ENCODE data around the gene DHRS4L2.
"Not testable (repeated sequence)": the region's sequence is repeated elsewhere in the genome, so short reads cannot be mapped to it uniquely, and the experiment has no call there.

Gene DHRS4L2

DNA sequence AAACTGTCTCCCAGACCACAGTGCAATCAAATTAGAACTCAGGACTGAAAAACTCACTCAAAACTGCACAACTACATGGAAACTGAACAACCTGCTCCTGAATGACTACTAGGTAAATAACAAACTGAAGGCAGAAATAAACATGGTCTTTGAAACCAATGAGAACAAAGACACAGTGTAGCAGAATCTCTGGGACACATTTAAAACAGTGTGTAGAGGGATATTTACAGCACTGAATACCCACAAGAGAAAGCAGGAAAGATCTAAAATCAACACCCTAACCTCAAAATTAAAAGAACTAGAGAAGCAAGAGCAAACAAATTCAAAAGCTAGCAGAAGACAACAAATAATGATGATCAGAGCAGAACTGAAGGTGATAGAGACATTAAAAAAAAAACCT is 14.7 kb upstream of the DHRS4L2 start:
- not testable (repeated sequence) for DNase-seq

DNA sequence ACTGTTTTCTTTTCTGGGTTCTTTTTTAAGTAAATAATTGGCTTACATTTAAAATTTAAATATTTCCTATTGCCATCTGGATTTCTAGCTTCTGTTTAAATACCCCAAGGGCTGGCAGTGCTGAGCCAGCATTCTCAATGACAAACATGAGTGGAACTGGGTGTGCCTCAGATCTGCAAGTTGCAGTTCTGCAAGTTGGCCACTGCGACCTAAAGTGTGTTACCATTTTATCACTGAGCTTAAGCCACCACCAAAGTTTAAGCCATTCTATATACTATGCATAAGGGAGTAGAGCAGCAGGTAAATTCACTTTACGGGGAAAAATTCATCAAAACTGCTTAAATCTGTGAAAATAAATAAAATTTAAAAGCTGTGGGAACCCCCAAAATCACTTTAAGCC is 11.5 kb upstream of the DHRS4L2 start:
- DNase-seq = not testable (repeated sequence)

DNA sequence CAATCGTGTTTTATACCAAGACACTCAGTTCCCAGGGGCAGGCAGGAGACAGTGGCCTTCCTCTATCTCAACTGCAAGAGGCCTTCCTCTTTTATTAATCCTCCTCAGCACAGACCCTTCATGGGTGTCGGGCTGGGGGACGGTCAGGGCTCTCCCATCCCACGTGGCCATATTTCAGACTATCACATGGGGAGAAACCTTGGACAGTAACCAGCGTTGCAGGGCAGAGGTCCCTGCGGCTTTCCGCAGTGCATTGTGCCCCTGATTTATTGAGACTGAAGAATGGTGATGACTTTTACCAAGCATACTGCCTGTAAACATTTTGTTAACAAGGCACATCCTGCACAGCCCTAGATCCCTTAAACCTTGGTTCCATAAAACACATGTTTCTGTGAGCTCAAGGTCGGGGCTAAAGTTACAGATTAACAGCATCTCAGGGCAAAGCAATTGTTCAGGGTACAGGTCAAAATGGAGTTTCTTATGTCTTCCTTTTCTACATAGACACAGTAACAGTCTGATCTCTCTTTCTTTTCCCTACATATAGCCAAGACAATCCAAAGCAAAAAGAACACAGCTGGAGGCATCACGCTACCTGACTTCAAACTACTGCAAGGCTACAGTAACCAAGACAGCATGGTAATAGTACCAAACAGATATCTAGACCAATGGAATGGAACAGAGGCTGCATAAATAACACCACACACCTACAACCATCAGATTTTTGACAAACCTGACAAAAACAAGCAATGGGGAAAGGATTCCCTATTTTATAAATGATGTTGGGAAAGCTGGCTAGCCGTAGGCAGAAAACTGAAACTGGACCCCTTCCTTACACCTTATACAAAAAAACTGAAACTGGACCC is 6.5 kb upstream of the DHRS4L2 start:
- not testable (repeated sequence) for DNase-seq

DNA sequence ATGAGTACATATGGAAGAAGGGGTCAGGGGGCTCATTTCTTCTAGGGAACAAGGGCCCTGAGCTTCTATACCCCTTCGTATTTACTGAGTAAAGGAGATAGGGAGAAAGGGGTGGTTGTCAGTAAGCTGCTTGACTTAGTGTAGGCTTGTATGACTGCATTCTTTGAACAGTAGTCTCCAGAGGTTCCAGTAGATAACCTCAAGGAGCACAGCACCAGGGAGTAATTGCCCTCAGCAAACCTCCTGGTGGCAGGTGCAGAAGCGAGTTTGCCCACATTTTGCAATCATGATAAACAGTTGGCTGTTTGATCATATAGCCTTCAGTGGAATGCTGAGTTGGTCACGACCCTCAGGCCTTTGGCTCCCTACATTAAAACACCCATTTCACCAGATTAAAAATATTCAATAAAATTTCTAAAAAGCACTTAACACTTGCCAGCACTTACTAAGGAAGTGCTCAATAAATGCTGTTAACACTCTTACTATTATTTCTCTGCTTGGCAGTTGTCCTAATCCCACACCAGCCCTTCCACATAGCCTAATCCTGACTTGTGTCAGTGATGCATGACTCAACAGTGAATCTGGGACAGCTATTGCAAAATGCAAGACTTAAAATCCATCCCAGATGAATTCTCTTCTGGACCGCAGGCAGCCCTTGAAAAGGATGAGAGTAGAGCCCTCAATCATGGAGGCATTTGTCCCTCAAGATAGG is 3.7 kb upstream of the DHRS4L2 start:
- DNase-seq = no peak

DNA sequence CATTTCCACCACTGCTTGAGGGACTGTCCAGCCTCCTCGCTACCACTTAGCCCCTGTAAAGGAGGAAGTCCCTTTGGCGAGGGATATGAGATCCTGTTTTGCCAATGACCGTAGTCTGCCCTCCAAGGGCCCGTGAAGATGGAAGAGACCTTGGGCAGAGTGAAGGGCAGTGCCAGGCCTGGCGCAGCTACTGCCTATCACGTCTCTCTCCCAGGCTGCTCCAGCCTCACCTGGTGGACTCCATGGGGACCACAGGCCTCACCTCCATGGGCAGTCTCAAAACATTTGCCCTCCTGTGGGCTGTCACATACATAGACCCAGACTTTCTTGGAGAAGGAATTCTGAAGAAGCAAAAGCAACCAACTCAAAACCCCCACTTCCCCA is 514 bp upstream of the DHRS4L2 start:
- not testable (repeated sequence) for DNase-seq

DNA sequence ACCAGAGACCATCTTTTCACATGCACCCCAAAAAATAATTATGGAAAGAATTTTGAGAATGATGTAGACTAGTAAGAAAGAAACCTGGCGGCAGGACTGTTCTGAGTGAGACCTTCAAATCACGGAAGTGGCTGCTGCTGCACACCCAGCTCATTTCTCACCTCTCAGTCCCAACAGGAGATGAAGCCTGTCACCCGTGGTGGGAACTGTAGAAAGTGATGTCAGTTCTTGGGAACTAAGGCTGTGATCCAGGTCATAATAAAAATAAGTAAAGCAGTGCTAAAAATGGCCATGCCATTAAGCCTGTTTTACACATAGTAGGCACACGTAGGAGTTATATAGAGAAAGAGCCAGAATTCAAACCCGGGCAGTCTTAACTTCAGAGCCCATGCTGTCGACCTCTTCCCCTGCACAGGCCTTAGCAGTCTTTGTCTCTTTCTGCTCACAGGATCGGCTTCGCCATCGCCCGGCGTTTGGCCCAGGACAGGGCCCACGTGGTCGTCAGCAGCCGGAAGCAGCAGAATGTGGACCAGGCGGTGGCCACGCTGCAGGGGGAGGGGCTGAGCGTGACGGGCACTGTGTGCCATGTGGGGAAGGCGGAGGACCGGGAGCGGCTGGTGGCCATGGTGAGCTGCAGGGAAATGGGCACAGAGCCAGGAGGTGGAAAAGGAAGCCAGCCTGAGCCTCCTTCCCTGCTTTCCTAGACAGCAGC is 1.2 kb downstream of the DHRS4L2 start:
- peak; percentile 49 for DNase-seq

DNA sequence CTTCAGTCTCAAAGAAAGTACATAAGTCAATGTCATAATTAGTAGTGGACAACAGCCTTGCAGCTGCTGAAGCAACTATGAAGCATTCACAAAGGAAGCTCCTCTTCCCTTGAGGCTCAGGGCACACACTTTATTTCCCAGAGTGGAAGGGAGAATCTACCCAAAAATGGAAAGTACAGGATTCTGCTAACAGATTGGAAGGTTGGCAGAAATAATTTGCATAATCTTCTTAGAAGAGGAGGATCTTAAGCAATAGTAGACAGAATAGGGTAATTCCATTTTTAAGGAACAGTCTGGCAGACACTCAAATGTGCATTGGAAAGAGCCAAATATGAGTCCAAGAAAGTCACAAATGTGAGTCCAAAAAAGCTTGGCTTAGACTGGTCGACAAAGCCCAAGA is 2.2 kb downstream of the DHRS4L2 start:
- not testable (repeated sequence) for DNase-seq

DNA sequence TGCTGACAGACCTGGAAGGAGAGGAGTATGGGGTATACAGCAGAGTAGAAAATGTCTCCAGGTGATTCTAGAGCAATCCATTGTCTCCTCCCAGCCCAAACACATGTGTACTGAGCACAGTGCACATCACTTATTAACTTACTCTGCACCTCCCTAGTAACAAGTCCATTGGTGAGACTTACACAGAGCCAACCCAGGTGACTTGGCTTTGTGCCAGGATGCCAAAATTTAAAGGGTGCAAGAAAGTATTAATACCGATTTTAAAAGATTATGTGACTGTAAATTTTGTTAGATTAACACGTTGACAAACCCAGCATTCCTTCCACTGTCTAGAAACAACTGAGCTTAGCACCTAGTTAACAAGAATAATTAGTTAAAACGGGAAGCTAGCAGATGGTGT is 4.3 kb downstream of the DHRS4L2 start:
- DNase-seq = not testable (repeated sequence)

DNA sequence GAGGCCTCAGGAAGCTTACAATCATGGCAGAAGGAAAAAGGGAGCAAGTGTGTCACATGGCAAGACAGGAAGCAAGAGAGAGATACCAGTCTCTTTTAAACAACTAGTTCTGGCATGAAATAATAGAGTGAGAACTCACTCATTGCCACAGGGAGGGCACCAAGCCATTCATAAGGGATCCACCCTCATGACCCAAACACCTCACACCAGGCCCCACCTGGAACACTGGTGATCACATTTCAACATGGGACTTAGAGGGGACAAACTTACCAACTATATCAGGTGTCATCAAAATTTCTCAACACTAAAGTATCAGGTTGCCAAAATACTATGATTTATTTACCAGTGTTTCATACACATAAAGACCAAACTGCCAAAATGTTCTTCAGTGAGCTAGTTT is 7.3 kb downstream of the DHRS4L2 start:
- DNase-seq = not testable (repeated sequence)

DNA sequence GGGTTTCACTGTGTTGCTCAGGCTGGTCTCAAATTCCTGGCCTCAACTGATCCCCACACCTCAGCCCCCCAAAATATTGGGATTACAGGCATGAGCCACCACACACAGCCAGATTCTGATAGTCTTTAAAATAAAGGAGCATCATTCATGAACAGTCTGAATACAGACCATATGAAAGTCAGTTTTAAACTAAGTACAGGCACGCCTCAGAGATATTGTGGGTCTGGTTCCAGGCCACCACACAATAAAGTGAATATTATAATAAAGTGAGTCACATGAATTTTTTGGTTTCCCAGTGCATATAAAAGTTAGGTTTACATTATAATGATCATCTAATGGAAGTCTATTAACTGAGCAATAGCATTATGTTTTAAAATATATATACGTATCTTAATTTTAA is 8.1 kb downstream of the DHRS4L2 start:
- DNase-seq = not testable (repeated sequence)

DNA sequence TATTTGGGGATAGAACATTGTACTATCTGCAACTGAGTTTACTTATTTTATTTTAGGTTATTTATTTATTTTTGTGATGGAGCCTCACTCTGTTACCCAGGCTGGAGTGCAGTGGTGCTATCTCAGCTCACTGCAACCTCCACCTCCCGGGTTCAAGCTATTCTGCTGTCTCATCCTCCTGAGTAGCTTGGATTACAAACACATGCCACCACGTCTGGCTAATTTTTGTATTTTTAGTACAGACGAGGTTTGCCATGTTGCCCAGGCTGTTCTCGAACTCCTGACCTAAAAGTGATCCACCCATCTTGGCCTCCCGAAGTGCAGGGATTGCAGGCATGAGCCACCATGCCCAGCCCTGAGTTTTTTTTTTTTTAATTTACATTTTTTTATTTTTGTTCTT is 10.9 kb downstream of the DHRS4L2 start:
- not testable (repeated sequence) for DNase-seq

DNA sequence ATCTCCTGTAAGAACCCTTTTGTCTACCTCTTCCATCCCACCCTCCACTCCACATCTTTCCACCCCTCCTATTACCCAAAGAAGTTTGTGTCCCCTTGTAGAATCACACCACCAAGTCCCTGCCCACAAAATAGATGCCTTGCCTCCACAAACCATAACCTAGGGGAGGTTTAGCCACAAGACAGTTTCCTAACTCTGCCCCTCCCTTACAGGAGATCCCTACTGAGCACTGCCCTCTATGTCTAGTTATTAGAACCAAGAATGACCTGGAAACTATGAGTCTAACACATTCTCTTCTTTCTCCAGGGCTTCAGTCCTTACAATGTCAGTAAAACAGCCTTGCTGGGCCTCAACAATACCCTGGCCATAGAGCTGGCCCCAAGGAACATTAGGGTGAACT is 12.3 kb downstream of the DHRS4L2 start:
- DNase-seq = not testable (repeated sequence)

DNA sequence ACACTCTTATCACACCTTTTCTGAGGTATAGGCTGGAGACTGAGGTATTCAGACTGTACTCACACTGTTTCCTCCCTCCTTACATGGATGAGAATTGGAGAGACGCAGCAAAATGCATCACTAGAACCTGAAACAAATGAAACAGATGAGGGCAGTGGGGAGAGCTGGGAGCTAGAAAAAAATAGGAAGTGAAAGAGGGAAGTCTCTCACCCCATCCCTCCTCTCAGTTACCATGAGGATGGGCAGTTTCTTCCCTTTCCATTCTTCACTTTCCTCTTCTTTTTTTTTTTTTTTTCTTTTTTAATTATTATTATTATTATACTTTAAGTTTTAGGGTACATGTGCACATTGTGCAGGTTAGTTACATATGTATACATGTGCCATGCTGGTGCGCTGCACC is 12.9 kb downstream of the DHRS4L2 start:
- not testable (repeated sequence) for DNase-seq

DNA sequence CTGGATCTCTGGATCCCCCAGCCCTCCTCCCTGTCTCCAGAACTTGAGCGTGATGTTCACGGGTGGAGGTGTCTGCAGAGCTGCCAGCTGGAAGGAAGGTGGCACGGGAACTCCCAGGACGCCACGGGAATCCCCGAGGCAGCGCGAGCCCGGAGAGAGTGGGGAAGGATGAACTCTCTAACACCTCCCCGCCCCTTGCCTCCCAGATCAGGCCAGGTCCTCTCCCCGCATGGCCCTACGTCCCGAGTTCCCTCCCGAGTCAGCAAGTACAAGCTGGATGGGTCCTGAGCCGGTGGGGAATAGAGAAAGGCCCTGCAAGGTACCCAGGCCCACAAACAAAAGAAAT is 17.7 kb downstream of the DHRS4L2 start:
- DNase-seq = not testable (repeated sequence)

DNA sequence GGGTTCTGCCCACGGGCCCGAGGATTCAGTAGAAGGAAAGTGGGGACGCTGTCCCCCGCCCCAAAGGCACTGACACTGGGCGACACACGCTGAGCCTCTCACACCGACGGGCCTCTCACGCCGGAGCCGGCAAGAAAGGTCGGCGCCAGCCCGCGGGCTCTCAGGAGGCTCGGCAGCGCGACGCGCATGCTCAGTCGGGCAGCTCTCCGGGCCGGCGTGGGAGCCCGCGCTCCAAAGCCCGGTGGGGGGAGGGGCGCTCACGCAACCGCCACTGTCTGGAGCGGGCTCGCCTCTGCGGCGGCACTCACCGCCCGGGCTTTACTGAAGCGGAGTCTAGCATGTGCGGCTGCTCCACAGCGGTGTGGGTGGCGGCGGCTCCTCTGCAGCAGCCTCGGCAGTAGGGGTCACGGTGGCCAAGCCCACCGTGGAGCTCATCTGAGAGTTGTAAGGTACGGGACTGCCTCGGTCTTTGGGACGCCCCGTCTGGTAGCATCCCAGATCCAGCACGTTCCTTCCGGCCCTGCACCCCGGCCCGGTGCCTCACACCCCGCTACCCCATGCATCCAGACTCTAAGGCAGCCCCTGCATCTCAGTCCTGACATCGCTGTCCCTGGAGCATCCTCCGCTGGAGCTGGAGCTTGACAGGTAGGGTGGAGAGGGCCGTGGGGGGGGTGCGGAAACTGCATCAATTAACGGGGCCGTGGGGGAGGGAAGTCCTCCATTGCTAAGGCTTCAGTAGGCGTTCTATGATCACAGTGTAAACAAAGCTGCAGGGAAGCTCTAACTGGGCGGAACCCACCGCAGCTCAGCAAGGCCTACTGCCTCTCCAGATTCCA is 18.3 kb downstream of the DHRS4L2 start:
- peak; percentile 44 for DNase-seq

DNA sequence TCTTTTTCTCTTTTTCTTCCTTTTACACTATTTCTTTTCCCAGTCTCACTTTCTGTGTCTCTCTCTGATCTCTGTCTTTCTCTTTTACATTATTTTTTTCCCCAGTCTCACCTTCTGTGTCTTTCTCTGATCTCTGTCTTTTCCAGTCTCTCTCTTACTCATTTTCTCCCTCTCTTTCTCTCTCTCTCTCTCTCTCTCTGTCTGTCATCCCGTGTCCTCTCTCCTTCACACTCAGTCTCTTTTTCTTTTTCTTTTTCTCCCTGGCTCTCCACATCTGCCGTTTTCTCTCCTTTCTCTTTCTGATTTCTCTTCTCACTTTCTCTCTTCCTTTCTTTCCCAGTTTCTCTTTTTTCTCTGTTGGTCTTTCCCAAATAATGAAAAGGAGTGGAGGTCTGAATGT is 22.3 kb downstream of the DHRS4L2 start:
- no peak for DNase-seq

DNA sequence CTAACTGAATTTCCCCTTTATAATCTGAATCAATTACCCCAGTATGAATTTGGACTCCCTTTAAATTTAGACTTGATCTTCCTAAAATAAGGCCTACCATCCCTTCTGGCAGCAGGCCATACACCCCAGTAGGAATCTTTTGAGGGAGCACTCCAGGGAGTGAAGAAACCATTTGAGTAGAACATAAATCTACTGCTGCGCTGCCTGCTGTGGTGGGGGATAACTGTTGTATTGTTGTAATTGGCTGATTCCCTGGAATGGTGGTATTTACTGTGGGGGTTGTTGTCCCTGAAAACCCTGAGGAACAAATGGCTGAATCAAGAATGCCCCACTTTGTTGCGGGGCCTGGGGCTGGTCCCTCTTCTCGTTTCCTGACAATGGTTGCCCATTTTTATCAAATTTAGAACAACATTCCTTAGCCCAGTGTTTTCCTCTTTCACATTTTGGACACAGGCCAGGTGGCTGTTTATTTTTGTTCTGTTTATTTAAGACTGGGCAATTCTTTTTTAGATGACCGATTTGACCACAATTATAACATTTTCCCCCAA is 24.1 kb downstream of the DHRS4L2 start:
- not testable (repeated sequence) for DNase-seq

DNA sequence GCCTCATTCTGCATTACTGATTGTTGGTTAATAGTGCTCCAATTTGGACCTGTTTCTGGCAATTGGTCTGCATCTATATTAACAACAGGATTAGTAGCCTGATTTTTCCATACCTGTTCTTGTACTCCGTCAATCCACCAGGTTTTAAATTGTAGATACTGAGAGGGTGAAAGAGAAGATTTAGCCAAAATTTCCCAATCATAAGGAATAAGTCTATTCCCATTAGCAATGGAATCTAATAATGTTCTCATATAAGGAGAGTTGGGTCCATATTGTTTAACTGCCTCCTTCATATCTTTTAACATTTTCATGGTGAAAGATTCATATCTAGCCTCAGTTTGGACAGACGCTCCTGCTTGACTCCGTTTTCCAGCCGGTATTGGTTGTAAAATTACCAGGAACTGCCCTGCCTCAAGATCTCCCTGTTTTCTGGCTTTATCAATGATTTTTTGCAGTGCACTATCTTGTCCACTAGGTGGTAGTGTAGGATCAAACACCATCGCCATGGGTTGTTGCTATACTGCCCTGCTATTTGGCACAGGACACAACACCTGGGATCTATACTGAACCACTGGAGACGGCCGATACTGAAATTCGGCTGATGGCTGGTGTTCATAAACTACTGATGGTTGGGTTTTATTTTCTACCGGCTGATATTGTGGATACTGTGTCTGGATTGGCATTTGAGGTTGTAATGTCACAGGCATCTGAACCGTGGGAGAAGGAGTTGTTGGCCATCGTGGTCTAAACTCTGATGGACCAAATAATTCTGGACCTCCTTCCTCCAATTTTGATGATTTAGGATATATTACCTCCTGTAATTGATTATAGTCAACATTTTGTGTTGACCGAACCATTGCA is 25.2 kb downstream of the DHRS4L2 start:
- DNase-seq = peak; percentile 79

DNA sequence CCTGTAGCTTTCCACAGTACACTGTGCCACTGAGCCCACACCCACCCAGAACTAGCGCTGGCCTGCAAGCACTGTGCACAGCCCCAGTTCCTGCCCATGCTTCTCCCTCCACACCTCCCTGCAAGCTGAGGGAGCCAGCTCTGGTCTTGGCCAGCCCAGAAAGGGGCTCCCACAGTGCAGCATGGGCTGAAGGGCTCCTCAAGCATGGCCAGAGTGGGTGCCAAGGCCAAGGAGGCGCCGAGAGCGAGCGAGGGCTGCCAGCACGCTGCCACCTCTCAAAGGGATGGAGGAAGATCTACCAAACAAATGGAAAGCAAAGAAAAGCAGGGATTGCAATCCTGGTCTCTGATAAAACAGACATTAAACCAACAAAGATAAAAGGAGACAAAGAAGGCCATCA is 27.0 kb downstream of the DHRS4L2 start:
- not testable (repeated sequence) for DNase-seq

DNA sequence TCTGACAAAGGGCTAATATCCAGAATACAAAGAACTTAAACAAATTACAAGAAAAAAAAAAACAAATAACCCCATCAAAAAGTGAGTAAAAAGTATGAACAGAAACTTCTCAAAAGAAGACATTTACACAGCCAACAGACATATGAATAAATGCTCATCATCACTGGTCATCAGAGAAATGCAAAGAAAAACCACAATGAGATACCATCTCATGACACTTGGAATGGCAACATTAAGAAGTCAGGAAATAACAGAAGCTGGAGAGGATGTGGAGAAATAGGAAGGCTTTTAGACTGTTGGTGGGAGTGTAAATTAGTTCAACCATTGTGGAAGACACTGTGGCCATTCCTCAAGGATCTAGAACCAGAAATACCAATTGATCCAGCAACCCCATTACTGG is 30.2 kb downstream of the DHRS4L2 start:
- not testable (repeated sequence) for DNase-seq

DNA sequence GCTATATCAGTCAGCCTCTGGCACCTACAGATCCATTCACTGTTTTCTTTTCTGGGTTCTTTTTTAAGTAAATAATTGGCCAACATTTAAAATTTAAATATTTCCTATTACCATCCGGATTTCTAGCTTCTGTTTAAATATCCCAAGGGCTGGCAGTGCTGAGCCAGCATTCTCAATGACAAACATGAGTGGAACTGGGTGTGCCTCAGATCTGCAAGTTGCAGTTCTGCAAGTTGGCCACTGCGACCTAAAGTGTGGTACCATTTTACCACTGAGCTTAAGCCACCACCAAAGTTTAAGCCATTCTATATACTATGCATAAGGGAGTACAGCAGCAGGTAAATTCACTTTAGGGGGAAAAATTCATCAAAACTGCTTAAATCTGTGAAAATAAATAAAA is 31.2 kb downstream of the DHRS4L2 start:
- DNase-seq = not testable (repeated sequence)
